GM18861 (cell line): ENCODE results near the gene TMC8.
A peak's percentile ranks its signal among the peaks of the same experiment; 100 is the strongest.

Source experiments
- ATAC-seq: cut with Tn5 transposase; IDR thresholded peaks from one replicate; pipeline ENCODE4 v1.9.1; 2021; ENCODE audit not compliant: unreplicated experiment

The TMC8 gene

GRCh38 chr17:78174346-78174869 lies 43.8 kb downstream of the TMC8 start:
- ATAC-seq = no peak

DNA sequence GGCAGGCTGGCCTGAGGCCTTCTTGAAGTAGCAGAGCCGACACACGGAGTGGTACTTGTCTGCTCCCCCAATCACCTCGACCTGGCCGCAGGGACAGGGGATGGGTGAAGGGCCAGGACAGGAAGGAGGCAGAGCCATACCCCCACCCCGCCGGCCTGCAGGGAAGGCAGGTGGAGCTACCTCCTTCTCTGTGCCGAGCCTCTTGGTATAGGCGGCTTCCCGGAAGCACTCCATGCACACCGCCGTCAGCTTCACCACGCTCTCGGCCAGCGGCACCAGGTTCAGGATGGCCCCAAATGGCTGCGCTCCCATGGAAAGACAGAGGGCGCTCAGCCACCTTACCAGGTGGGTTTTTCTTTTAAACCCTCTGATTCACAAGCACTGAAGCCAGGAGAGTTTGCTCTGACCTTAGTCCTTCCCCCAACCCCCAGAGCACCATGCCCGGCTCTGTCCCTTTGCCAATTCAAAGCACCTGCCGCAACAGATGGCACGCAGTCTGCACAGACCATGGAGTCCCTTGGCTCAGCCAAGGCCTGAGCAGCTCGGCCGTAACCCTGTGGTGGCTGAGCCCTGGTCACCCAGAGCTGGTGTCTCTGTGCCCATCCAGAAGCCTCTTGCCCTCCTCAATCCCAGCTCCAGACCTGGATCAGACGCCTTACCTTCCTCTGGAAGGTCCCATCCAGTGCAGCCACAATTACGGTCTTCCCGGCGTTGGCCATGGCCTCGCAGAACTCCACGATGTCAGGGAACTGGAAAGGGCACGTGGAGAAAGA lies 44.5 kb downstream of the TMC8 start:
- no peak for ATAC-seq

DNA sequence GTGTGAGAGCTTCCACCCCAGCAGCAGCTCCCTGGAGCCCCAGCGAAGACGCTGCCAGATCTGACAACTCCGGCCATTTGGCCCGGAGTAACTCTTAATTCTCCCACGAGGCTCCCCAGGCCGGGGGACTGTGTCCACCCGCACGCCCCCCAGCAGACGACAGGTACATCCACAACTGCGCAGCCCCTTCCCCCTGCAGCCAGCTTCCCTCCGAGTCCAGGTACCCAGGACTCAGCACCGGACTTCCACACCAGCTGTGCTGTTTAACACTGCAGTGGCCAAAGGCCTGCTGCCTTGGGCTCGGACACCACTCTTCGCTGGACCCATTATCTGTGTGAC lies 45.0 kb downstream of the TMC8 start:
- no peak for ATAC-seq

- no peak for ATAC-seq
These were observed 46.0 kb downstream of the TMC8 start for GRCh38 chr17:78176548-78177025.

DNA sequence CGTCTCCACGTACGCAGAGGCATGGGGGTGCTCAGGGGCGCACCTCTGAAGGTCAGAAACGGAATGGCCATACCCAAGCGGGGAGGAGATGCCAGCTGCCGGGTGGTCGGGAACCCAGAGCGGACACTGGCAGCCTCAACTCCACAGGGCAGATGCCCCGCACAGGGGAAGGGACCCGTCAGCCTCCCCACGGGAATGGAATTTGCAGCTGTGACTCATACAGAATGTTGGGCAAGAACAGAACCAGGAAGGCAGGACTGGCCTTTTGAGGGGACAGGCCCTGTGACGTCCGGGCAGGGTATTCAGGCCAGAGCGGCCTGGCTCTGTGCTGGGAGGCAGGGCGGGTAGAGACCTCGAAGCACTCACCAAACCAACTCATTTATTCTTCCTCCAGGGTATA lies 48.8 kb downstream of the TMC8 start:
- no peak for ATAC-seq

DNA sequence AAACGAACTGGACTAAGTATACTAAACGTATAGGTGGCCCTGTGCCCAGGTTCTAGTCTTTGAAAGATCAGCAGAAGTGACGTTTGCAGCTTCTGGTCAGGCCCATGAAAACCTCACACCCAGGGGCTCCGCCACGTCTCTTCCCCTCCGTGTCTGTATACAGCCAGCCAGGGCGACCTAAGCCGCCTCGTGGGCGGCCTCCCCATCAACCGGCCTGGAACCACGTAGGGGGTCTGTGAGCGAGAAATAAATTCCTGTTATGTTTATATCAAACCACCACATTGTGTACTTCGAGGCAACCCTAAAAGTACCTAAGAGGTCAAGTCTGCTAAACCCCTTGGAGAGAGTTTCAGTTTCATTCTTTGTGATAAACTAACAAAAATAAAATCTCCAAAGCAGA lies 49.5 kb downstream of the TMC8 start:
- no peak for ATAC-seq

DNA sequence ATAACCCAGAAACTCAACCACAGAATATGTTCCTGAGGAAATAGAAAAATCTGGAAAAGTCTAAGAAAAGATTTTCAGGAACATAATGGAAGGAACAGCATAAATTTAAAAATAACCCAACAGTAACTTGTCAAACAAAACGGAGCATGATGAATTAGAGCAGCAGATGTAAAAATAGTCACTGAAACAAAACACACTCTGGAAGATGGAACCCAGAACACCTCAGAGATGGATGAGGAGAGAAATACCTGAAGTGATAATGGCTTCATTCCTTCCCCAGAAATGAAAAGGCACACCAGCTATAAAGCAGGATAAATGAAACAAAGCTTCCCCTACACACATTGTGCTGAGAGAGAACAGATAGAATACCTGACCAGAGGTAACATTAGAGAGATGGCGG lies 49.9 kb downstream of the TMC8 start:
- ATAC-seq = no peak

DNA sequence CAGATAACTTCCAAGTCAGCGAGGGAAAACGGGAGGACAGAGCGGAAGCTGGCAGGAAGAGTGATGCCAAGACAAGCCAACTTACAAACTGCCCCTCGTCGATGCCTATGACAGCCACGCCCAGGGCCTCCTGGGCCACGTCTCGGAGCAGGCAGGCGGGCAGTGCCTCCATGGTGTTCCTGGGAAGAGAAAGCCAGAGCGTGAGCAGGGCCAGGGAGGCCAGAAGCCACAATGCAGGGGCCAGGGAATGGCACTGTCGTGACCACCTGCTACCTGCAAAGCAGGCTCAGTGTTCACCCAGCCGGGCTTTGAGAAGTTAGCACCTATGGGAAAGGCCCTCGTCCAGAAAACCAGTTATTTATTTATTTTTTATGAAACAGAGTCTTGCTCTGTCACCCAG lies 51.9 kb downstream of the TMC8 start:
- no peak for ATAC-seq

- no peak for ATAC-seq
These were observed 53.3 kb downstream of the TMC8 start for GRCh38 chr17:78183916-78184315.

- no peak for ATAC-seq
These were observed 53.8 kb downstream of the TMC8 start for GRCh38 chr17:78184351-78184750.

DNA sequence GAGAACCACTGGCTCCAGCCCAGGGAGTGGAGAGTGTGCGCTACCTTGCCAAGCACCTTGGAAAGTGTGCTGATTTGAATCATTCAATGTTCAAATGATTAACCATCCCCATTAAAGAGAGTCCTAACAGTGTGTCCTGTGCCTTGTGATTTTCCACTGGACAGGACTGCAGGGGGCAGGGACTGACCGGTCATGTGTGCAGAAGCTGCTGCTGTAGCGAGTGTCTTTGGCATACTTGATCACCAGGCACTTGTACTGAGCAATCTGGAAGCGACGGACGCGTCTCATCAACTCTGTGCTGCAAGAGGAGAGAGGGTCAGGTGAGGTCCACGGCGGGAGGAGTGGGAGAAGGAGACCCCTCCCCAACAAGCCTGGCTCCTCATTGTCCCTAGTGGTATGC lies 54.3 kb downstream of the TMC8 start:
- no peak for ATAC-seq

DNA sequence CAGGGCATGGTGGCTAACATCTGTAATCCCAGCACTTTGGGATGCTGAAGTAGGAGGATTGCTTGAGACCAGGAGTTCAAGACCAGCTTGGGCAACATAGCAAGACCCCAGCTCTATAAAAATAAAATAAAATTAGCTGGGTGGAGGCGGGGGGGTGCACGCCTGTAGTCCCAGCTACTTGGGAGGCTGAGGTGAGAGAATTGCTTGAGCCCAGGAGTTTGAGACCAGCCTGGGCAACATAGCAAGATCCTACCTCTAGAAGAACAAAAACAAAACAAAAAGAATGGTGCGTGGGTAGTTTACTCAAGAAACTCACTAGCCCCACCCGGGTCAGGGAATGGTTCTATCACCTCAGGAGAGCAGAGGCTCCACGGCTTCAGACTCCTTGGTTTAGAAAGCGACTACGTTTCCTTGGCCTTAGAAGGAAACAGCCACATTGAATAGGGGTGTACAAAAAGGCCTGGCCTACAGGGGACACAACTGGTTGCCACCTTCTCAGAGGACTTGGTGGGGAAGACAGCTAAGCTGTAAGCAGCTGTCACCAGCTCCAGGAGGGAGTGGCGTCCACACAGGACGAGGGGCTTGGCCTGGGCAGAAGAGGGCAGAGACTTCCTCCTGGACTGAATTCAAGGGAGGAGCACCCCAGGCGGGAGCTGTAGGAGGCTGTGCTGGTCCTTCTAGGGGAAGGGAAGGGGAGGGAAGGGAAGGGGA lies 55.6 kb downstream of the TMC8 start:
- ATAC-seq = no peak

- ATAC-seq = peak; percentile 81
These were observed 56.4 kb downstream of the TMC8 start, which contains the start of the genes AFMID and TK1 for GRCh38 chr17:78186692-78187595. Gene AFMID (plus strand): TSS chr17:78187362. CDS start chr17:78187371, 9 bp downstream. Gene TK1 (minus strand): TSS chr17:78187052. CDS start chr17:78186994, 58 bp downstream.
